ENCODE measurements around the gene ZBTB40. TPM values are rescaled to one million over a fixed set of nuclear protein-coding genes. Genes with fewer than 3 reads are reported as not detected.

Gene ZBTB40
- 14.6 and 16.3 TPM in 2 replicates for total RNA-seq (2021)
- long read RNA-seq, full-length matches to known transcripts: 5 of 32 reads
- long read RNA-seq, partial matches to known transcripts: 16 of 32 reads
- long read RNA-seq, other reads (novel, unspliced or antisense): 11 of 32 reads

- Histone ChIP-seq H4K20me1 (ENCODE audit: control insufficient read depth, insufficient read depth, insufficient read length) (no peaks in the 10 kb centered on the region), H3K4ac (ENCODE audit: low read depth, low read length) (no peak within 1 kb of the TSS), H4K8ac (replicated peaks; ENCODE audit: insufficient read length, low read depth, low read length) (no peak within 1 kb of the TSS), H3K23ac (ENCODE audit: insufficient read length, low read depth, low read length) (no peak within 1 kb of the TSS), H2BK20ac (ENCODE audit: low read depth, low read length, poor library complexity, severe bottlenecking) (no peak within 1 kb of the TSS), H3K4me1 (ENCODE audit: insufficient read depth, low read length) (peaks cover 9% of the 10 kb centered on the region; the same call in 1 of the 2 replicates), H3K79me2 (ENCODE audit: insufficient read depth, low read length) (no peaks in the 10 kb centered on the region; the same call in 1 of the 2 replicates), H3K4me2 (ENCODE audit: insufficient read depth, insufficient read length, low read length) (peak within 1 kb of the TSS; percentile 95), H3K14ac (ENCODE audit: insufficient read depth, low read length) (peak within 1 kb of the TSS; percentile 18; the same call in 1 of the 2 replicates), H3K23me2 (ENCODE audit: insufficient read length, low read depth, low read length, poor library complexity, severe bottlenecking) (peaks cover 6% of the 10 kb centered on the region), H2BK120ac (ENCODE audit: low read depth, low read length, poor library complexity, severe bottlenecking) (no peak within 1 kb of the TSS), H4K5ac (ENCODE audit: insufficient read length, low read depth, low read length) (peak within 1 kb of the TSS; percentile 45), H2AFZ (ENCODE audit: low read length) (no peak within 1 kb of the TSS), H4K91ac (ENCODE audit: insufficient read length, low read depth, low read length) (no peak within 1 kb of the TSS), H3K18ac (ENCODE audit: insufficient read length, low read depth, low read length) (peak within 1 kb of the TSS; percentile 44), H3K9ac (ENCODE audit: extremely low read depth, insufficient read length, low read length) (peak within 1 kb of the TSS; percentile 8), H3K27ac (ENCODE audit: insufficient read length, low read depth, low read length) (peak within 1 kb of the TSS; percentile 18), H3K27me3 (ENCODE audit: insufficient read depth, low read length) (no peaks in the 10 kb centered on the region), H3T11ph (ENCODE audit: low read length) (no peak within 1 kb of the TSS), H2AK5ac (ENCODE audit: insufficient read length, low read length) (no peak within 1 kb of the TSS), H3K56ac (ENCODE audit: insufficient read length, low read depth, low read length) (no peak within 1 kb of the TSS), H2BK5ac (ENCODE audit: insufficient read length, low read length) (no peak within 1 kb of the TSS), H3K9me3 (ENCODE audit: control insufficient read depth, low read depth, low read length) (no peaks in the 10 kb centered on the region), H3K79me1 (ENCODE audit: insufficient read depth, low read depth, low read length, poor library complexity, severe bottlenecking) (no peaks in the 10 kb centered on the region), H2BK15ac (ENCODE audit: low read depth, low read length) (no peak within 1 kb of the TSS), H2BK12ac (ENCODE audit: insufficient read length, low read depth, low read length) (no peak within 1 kb of the TSS)
- TF ChIP-seq, protein P1, sequence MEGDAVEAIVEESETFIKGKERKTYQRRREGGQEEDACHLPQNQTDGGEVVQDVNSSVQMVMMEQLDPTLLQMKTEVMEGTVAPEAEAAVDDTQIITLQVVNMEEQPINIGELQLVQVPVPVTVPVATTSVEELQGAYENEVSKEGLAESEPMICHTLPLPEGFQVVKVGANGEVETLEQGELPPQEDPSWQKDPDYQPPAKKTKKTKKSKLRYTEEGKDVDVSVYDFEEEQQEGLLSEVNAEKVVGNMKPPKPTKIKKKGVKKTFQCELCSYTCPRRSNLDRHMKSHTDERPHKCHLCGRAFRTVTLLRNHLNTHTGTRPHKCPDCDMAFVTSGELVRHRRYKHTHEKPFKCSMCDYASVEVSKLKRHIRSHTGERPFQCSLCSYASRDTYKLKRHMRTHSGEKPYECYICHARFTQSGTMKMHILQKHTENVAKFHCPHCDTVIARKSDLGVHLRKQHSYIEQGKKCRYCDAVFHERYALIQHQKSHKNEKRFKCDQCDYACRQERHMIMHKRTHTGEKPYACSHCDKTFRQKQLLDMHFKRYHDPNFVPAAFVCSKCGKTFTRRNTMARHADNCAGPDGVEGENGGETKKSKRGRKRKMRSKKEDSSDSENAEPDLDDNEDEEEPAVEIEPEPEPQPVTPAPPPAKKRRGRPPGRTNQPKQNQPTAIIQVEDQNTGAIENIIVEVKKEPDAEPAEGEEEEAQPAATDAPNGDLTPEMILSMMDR (conservative IDR thresholded peaks at IDR 0.05): no peak
- peak; percentile 98 for DNase-seq
- peak within 1 kb of the TSS; percentile 81 to 94 (median 89) for H3K27ac Mint-ChIP-seq
- no peaks in the 10 kb centered on the region for H3K27me3 Mint-ChIP-seq (ENCODE audit: low read depth)
- H3K9me3 Mint-ChIP-seq: no peaks in the 10 kb centered on the region
- no peaks in the 10 kb centered on the region for H3K36me3 Mint-ChIP-seq (ENCODE audit: insufficient read depth in 1 of 3, low read depth in 3 of 3)
- H3K4me3 Mint-ChIP-seq: peak within 1 kb of the TSS; percentile 85 to 87
- H3K4me1 Mint-ChIP-seq: peaks cover 28 to 30% of the 10 kb centered on the region in 2 experiments
- WGBS (ENCODE audit: extremely low coverage, insufficient read length, low lambda C conversion rate): no CpG with 5 or more reads among the region's 68 CpGs
Measured at GRCh38 chr1:22451702-22452480, at the start of gene ZBTB40. Gene ZBTB40, plus strand, starts transcription at chr1:22451851. Its CDS starts 38,098 bp downstream, at chr1:22489949.
